Endometrium (tissue), 2 donors: ENCODE measurements around the gene KRT36.

Experiments
- FAIRE-seq: peaks from 2 replicates; lab custom pipeline; 2012; peaks lifted over from hg19 to GRCh38; lab: Jason Lieb, UNC
- donor health status: control.
- donor health status: control.

Gene KRT36

GRCh38 chr17:41521574-41522261 lies 32.0 kb upstream of the KRT36 start:
- FAIRE-seq, result no peak

GRCh38 chr17:41520821-41521521 lies 31.3 kb upstream of the KRT36 start:
- no peak for FAIRE-seq

- FAIRE-seq, result no peak
Observed at GRCh38 chr17:41519501-41520224, 30.0 kb upstream of the KRT36 start.

DNA sequence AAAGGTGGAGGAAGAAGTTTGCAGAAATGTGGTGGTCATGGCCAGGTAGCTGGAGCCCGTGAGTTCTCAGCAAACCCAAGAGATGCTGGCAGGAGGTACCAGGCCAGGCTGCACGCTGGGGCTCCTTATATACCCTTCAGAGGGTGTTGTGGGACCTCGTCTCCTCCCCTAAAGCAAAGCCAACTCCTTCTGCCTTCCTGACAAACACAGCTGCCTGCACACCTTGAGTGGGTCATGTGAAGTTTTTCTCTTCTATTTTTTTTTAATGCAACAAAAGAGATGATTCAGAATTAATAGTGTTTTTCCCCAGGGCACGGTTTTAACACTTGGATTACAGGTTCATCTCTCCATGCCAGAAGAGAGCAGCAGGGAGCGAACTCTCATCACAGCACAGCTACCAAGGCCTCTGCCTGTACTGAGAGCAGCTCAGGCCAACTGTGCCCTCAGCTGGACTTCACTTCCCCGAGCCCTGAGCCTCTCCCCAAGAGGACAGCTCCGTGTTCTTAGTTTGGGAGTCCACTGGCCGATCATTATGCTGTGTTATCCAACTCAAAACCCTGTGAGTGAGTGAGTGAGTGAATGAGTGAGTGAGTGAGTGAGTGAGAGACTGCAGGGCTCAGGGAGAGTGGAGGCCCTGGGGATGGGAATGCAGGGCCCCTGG lies 29.2 kb upstream of the KRT36 start, which contains the start of gene KRT15:
TSS of gene KRT15 (minus strand) at position 102 of the 661 bp plus-strand sequence. CDS start at position 39, 63 bp downstream.
- FAIRE-seq, result no peak

GRCh38 chr17:41518031-41518430 lies 28.3 kb upstream of the KRT36 start:
- FAIRE-seq, result no peak

DNA sequence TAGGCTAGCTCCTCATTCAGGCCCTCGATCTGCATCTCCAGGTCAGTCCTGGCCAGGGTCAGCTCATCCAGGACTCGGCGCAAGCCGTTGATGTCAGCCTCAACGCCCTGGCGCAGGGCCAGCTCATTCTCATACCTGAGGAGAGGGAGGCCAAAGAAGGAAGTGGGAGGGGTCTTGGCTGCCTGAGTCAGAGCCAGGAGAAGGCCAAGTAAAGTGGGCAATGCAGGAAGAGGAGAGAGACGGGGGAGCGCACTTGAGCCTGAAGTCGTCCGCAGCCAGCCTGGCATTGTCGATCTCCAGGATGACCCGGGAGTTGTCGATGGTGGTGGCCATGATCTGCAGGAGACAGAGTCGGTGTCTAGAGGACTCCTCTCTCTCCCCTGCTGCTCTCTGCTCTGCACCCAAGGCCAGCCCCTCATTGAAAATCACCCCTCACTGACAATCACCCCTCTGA lies 27.1 kb upstream of the KRT36 start:
- FAIRE-seq, result no peak

DNA sequence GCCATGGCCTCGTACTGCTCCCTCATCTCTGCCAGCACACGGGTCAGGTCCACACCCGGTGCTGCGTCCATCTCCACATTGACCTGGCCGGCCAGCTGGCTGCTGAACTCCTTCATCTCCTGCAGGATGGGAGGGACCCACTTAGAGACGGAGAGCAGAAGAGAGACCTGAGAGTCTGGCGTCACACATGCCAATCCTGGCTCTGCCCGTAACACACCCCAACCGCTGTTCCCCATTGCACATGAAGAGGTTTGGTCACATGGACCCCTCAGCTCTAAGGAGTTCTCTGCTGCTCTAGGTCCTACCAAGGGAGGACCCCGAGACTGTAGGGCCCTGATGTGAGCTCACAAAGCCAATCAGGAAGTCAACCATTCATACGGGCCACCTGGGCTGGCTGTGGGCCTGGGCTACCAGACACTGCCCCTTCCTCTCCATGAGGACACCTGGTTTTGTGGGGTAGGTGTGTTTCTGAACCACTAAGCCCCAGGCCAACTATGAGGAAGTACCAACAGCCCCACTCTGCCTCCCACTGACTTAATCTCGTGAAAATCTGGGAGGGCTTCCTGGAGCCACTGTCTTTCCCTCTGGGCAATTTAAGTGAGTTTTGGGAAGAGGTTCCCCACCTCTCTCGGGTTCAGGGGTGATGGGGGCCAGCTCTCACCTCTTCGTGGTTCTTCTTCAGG lies 26.6 kb upstream of the KRT36 start:
- FAIRE-seq, result no peak

DNA sequence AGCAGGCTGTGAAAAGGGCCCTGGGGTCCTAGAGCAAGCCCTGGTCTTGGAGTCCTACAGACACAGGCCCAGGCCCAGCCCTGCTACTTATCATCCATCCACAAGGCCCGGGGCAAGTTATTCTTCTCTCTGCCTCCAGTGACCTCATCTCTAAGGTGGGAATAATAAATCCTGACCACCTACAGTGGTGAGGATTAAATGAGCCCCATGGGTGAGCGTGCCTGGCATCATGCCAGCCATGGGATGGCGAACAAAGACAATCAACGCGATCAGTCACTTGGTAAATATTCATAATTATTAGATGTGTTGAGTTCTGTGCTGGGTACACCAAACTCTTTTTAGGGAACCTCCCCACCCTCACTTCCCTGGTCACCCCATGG lies 23.4 kb upstream of the KRT36 start:
- no peak for FAIRE-seq

DNA sequence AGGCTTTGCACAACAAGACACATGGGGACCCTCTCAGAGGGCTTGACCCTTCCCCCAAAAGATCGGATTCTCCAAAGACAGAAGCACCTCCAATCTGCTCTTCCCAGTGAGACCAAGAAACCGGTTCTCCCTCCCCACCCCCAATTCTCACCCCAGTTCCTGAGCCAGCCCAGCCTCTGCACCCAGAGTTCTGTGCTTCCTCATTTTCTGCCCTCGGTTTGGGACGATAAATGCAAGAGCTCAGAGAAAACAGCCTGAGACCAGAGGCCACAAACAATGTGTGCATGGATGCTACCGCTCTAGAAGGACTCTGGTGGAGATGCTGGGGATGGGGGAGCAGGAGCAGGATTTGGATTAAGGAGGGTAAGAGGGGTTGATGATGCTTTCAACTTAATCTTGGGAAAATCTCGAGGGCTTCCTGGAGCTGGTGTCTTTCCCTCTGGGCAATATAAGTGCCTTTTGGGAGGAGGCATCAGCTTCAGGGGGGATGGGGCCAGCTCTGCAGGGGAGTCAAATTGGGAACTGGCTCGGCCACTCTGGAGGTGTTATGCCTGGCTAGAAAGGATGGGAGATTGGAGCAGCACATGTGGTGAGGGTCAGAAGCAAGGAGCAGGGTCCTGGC lies 22.9 kb upstream of the KRT36 start:
- no peak for FAIRE-seq

- no peak for FAIRE-seq
Observed at GRCh38 chr17:41511716-41512115, 22.0 kb upstream of the KRT36 start.

DNA sequence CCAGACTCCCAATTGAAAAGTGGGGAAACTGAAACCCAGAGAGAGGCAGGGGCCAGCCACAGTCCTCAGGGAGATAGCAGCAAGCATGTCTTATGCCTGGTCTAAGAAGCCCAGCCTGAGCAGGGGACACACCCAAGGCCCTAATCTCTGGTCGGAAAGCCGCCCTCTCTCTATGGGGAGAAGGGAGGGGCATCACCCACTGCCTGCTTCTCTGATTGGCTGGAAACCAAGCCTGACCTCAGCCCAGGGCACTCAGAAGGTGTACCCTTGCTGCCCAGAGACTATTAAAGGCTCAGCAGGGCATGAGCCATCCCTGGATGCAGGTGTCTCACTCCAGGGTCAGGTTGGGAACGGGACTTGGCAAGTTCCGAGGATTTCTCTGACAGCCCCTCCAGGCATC lies 21.4 kb upstream of the KRT36 start:
- no peak for FAIRE-seq

GRCh38 chr17:41510251-41511065 lies 20.7 kb upstream of the KRT36 start:
- FAIRE-seq, result no peak

DNA sequence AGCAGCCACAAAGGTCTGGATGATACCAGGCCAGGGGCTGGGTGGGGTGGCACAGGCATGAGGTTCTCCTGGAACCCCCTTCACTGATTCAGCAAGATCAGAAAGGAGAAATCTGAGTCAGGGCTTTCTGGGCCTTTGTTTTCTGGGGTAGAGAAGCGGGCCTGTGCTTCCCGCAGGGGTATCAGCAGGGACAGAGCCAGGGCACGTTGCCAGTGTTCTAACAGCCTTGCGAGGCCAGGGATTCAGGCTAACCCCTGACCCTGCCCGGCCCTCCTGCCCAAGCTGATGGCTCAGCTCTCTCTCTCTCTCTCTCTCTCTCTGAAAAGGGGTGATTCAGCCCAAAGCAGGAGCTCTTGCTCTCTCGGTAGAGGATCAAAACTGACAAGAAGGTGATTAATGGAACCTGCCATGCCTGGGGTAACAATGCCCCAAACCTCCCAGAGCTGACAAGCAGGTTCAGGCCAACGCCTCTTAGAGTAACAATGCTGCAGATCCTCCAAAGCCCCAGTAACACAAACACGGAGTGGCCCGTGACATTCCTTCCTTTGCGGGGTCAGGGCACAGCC lies 17.7 kb upstream of the KRT36 start:
- no peak for FAIRE-seq

GRCh38 chr17:41505809-41506767 lies 16.4 kb upstream of the KRT36 start:
- no peak for FAIRE-seq

GRCh38 chr17:41505007-41505808 lies 15.5 kb upstream of the KRT36 start, which contains the start of gene KRT13:
TSS of gene KRT13 (minus strand) at chr17:41505612. CDS start at chr17:41505550, 62 bp downstream.
- FAIRE-seq, result no peak

- FAIRE-seq, result no peak
Observed at GRCh38 chr17:41504246-41504977, 14.7 kb upstream of the KRT36 start.

- no peak for FAIRE-seq
Observed at GRCh38 chr17:41503202-41503601, 13.5 kb upstream of the KRT36 start.
